WTC11 (cell line): Measurements from ENCODE around the gene ATG7. TPM values are rescaled to one million over a fixed set of nuclear protein-coding genes. Genes with fewer than 3 reads are reported as not detected.

ENCODE experiments used
- ATAC-seq: fragments of 200-7000 bp; cut with Tn5 transposase; 2 replicates; pipeline ENCODE4 v1.10.0; 2021; ENCODE audit warnings: mild to moderate bottlenecking, moderate library complexity
- CTCF ChIA-PET: fragments of 300-600 bp; sonication (Branson Sonifier 250); formaldehyde crosslinking; loops from one replicate; lab custom pipeline; 2021; ENCODE audit warnings: antibody characterized with exemption; lab: Charles Lee
- POLR2A ChIA-PET: fragments of 350-600 bp; sonication (Branson Sonifier 250); formaldehyde crosslinking; loops from one replicate; lab custom pipeline; 2021; ENCODE audit warnings: antibody characterized with exemption; lab: Charles Lee
- DNase-seq: peaks from one replicate; pipeline ENCODE4 v3.0.0; 2021; ENCODE audit warnings: low spot score
- H3K27ac Mint-ChIP-seq: 2 replicates; pipeline ENCODE4 v1.8.0; 2021; ENCODE audit warnings: mixed read lengths
- H3K27me3 Mint-ChIP-seq: 2 replicates; pipeline ENCODE4 v1.8.0; 2021; ENCODE audit warnings: low read depth, mild to moderate bottlenecking, moderate library complexity, mixed read lengths
- H3K36me3 Mint-ChIP-seq: 2 replicates; pipeline ENCODE4 v1.8.0; 2021; ENCODE audit warnings: mixed read lengths
- H3K4me1 Mint-ChIP-seq: 2 replicates; pipeline ENCODE4 v1.8.0; 2022; ENCODE audit warnings: mixed read lengths
- H3K4me3 Mint-ChIP-seq: 2 replicates; pipeline ENCODE4 v1.8.0; 2021; ENCODE audit warnings: mild to moderate bottlenecking, moderate library complexity, mixed read lengths
- H3K9me3 Mint-ChIP-seq: 2 replicates; pipeline ENCODE4 v1.8.0; 2021; ENCODE audit warnings: mixed read lengths
- ESRRA ChIP-seq: sonication (generic); formaldehyde crosslinking; IDR thresholded peaks from 2 replicates; pipeline ENCODE4 v1.8.1; 2022; ENCODE audit warnings: mild to moderate bottlenecking, missing genetic modification reagents, borderline replicate concordance
- GTF2I ChIP-seq: fragments of 250-450 bp; sonication (Bioruptor Pico); conservative IDR thresholded peaks from 2 replicates; pipeline ENCODE4 v1.4.0; 2021; ENCODE audit warnings: mild to moderate bottlenecking
- IRF2 ChIP-seq: sonication (generic); formaldehyde crosslinking; IDR thresholded peaks from 2 replicates; pipeline ENCODE4 v1.8.0; 2022; ENCODE audit warnings: low read depth, missing genetic modification reagents, borderline replicate concordance
- JUN ChIP-seq: sonication (generic); formaldehyde crosslinking; IDR thresholded peaks from 2 replicates; pipeline ENCODE4 v1.8.0; 2023; ENCODE audit warnings: mild to moderate bottlenecking, missing genetic modification reagents
- RELA ChIP-seq: sonication (generic); formaldehyde crosslinking; IDR thresholded peaks from 2 replicates; pipeline ENCODE4 v1.8.1; 2022; ENCODE audit warnings: missing genetic modification reagents, mild to moderate bottlenecking, borderline replicate concordance
- SMAD3 ChIP-seq: sonication (generic); formaldehyde crosslinking; IDR thresholded peaks from 2 replicates; pipeline ENCODE4 v1.8.0; 2022; ENCODE audit warnings: missing genetic modification reagents, mild to moderate bottlenecking, borderline replicate concordance
- SMAD4 ChIP-seq: sonication (generic); formaldehyde crosslinking; IDR thresholded peaks from 2 replicates; pipeline ENCODE4 v1.8.0; 2022; ENCODE audit warnings: mild to moderate bottlenecking, missing genetic modification reagents
- SOX15 ChIP-seq: fragments of 250-450 bp; sonication (Bioruptor Pico); IDR thresholded peaks from 2 replicates; pipeline ENCODE4 v1.9.0; 2021; ENCODE audit warnings: mild to moderate bottlenecking
- TCF7 ChIP-seq: sonication (generic); formaldehyde crosslinking; IDR thresholded peaks from 2 replicates; pipeline ENCODE4 v1.8.0; 2022; ENCODE audit warnings: mild to moderate bottlenecking, low read depth, missing genetic modification reagents, moderate library complexity
- TEAD1 ChIP-seq: sonication (generic); formaldehyde crosslinking; IDR thresholded peaks from 2 replicates; pipeline ENCODE4 v1.8.0; 2022; ENCODE audit warnings: mild to moderate bottlenecking, missing genetic modification reagents
- TP53 ChIP-seq: sonication (generic); formaldehyde crosslinking; IDR thresholded peaks from 2 replicates; pipeline ENCODE4 v1.8.1; 2023; ENCODE audit warnings: mild to moderate bottlenecking, missing genetic modification reagents
- total RNA-seq: library from RNA; stranded (reverse); gene quantifications from 3 replicates; pipeline ENCODE4 v1.2.3, GENCODE V29; 2021
- TF ChIP-seq, protein P1 (sequence below): sonication (generic); formaldehyde crosslinking; IDR thresholded peaks from 2 replicates; pipeline ENCODE4 v1.8.1; 2023; ENCODE audit warnings: mild to moderate bottlenecking, missing genetic modification reagents
- TF ChIP-seq, protein P2 (sequence below): sonication (generic); formaldehyde crosslinking; IDR thresholded peaks from 2 replicates; pipeline ENCODE4 v1.8.0; 2022; ENCODE audit warnings: mild to moderate bottlenecking, missing genetic modification reagents
- TF ChIP-seq, protein P3 (sequence below): fragments of 250-450 bp; sonication (Bioruptor Pico); IDR thresholded peaks from 2 replicates; pipeline ENCODE4 v1.9.0; 2021; ENCODE audit warnings: mild to moderate bottlenecking, borderline replicate concordance
- TF ChIP-seq, protein P4 (sequence below): fragments of 250-450 bp; sonication (Bioruptor Pico); IDR thresholded peaks from 2 replicates; pipeline ENCODE4 v1.9.0; 2021; ENCODE audit warnings: moderate library complexity, mild to moderate bottlenecking, inconsistent platforms, borderline replicate concordance
- TF ChIP-seq, protein P5 (sequence below): fragments of 250-450 bp; sonication (Bioruptor Pico); IDR thresholded peaks from 2 replicates; pipeline ENCODE4 v1.9.0; 2021; ENCODE audit warnings: mild to moderate bottlenecking
- TF ChIP-seq, protein P6 (sequence below): sonication (generic); formaldehyde crosslinking; IDR thresholded peaks from 2 replicates; pipeline ENCODE4 v1.8.1; 2022; ENCODE audit warnings: low read depth, mild to moderate bottlenecking, moderate library complexity, missing genetic modification reagents, borderline replicate concordance
- TF ChIP-seq, protein P7 (sequence below): sonication (generic); formaldehyde crosslinking; IDR thresholded peaks from 2 replicates; pipeline ENCODE4 v1.8.1; 2022; ENCODE audit warnings: mild to moderate bottlenecking, missing genetic modification reagents, moderate library complexity, borderline replicate concordance

The ATG7 gene
- total RNA-seq, 1 experiment from 2014 or later = 17.5 TPM

DNA sequence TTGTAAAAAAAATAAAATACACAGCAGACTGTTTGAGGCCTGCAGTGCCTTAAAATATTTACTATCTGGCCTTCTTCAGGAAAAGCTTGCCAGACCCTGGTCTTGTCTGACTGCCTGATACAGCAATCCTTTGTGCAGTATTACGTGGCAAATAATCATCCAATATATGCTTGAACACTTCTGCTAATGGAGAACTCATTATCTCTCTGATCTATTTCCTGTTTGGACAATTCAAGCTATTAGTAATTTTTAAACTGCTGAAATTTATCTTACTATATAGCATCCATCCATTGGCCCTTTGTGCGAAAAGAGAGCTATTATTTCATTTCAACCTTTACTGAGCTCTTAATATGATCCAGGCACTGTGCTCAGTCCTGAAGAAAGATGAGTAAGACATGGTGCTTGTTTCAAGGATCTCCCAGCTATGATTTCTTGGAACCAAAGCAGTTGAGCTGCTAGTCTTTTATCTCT lies 15.9 kb downstream of the ATG7 start:
- H3K36me3 Mint-ChIP-seq = no peaks in the 10 kb centered on the region
- no peaks in the 10 kb centered on the region for H3K9me3 Mint-ChIP-seq
- ATAC-seq = no peak
- no peak for DNase-seq
- no peaks in the 10 kb centered on the region for H3K27me3 Mint-ChIP-seq
- TF ChIP-seq, protein P1, sequence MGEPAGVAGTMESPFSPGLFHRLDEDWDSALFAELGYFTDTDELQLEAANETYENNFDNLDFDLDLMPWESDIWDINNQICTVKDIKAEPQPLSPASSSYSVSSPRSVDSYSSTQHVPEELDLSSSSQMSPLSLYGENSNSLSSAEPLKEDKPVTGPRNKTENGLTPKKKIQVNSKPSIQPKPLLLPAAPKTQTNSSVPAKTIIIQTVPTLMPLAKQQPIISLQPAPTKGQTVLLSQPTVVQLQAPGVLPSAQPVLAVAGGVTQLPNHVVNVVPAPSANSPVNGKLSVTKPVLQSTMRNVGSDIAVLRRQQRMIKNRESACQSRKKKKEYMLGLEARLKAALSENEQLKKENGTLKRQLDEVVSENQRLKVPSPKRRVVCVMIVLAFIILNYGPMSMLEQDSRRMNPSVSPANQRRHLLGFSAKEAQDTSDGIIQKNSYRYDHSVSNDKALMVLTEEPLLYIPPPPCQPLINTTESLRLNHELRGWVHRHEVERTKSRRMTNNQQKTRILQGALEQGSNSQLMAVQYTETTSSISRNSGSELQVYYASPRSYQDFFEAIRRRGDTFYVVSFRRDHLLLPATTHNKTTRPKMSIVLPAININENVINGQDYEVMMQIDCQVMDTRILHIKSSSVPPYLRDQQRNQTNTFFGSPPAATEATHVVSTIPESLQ (CRISPR knock-in tag) = no peak
- TF ChIP-seq GTF2I (CRISPR knock-in tag) (no peak), ESRRA (CRISPR knock-in tag) (no peak), IRF2 (CRISPR knock-in tag) (no peak), TP53 (no peak), TCF7 (CRISPR knock-in tag) (no peak), SOX15 (no peak), RELA (no peak), SMAD3 (CRISPR knock-in tag) (no peak)
- TF ChIP-seq, protein P2, sequence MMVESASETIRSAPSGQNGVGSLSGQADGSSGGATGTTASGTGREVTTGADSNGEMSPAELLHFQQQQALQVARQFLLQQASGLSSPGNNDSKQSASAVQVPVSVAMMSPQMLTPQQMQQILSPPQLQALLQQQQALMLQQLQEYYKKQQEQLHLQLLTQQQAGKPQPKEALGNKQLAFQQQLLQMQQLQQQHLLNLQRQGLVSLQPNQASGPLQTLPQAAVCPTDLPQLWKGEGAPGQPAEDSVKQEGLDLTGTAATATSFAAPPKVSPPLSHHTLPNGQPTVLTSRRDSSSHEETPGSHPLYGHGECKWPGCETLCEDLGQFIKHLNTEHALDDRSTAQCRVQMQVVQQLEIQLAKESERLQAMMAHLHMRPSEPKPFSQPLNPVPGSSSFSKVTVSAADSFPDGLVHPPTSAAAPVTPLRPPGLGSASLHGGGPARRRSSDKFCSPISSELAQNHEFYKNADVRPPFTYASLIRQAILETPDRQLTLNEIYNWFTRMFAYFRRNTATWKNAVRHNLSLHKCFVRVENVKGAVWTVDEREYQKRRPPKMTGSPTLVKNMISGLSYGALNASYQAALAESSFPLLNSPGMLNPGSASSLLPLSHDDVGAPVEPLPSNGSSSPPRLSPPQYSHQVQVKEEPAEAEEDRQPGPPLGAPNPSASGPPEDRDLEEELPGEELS (CRISPR knock-in tag) = no peak
- TF ChIP-seq, protein P3, sequence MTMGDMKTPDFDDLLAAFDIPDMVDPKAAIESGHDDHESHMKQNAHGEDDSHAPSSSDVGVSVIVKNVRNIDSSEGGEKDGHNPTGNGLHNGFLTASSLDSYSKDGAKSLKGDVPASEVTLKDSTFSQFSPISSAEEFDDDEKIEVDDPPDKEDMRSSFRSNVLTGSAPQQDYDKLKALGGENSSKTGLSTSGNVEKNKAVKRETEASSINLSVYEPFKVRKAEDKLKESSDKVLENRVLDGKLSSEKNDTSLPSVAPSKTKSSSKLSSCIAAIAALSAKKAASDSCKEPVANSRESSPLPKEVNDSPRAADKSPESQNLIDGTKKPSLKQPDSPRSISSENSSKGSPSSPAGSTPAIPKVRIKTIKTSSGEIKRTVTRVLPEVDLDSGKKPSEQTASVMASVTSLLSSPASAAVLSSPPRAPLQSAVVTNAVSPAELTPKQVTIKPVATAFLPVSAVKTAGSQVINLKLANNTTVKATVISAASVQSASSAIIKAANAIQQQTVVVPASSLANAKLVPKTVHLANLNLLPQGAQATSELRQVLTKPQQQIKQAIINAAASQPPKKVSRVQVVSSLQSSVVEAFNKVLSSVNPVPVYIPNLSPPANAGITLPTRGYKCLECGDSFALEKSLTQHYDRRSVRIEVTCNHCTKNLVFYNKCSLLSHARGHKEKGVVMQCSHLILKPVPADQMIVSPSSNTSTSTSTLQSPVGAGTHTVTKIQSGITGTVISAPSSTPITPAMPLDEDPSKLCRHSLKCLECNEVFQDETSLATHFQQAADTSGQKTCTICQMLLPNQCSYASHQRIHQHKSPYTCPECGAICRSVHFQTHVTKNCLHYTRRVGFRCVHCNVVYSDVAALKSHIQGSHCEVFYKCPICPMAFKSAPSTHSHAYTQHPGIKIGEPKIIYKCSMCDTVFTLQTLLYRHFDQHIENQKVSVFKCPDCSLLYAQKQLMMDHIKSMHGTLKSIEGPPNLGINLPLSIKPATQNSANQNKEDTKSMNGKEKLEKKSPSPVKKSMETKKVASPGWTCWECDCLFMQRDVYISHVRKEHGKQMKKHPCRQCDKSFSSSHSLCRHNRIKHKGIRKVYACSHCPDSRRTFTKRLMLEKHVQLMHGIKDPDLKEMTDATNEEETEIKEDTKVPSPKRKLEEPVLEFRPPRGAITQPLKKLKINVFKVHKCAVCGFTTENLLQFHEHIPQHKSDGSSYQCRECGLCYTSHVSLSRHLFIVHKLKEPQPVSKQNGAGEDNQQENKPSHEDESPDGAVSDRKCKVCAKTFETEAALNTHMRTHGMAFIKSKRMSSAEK (CRISPR knock-in tag) = no peak
- TF ChIP-seq, protein P4, sequence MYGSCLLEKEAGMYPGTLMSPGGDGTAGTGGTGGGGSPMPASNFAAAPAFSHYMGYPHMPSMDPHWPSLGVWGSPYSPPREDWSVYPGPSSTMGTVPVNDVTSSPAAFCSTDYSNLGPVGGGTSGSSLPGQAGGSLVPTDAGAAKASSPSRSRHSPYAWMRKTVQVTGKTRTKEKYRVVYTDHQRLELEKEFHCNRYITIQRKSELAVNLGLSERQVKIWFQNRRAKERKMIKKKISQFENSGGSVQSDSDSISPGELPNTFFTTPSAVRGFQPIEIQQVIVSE (CRISPR knock-in tag) = no peak
- H3K27ac Mint-ChIP-seq = no peak overlapping the region
- H3K4me1 Mint-ChIP-seq = no peaks in the 10 kb centered on the region
- H3K4me3 Mint-ChIP-seq = no peak overlapping the region
- CTCF ChIA-PET = interaction anchor here (1.6 kb wide), 1 partner anchor 47 kb away, joined by 4 read pairs; no protein-coding TSS in a partner anchor
- POLR2A ChIA-PET = no interaction called here

DNA sequence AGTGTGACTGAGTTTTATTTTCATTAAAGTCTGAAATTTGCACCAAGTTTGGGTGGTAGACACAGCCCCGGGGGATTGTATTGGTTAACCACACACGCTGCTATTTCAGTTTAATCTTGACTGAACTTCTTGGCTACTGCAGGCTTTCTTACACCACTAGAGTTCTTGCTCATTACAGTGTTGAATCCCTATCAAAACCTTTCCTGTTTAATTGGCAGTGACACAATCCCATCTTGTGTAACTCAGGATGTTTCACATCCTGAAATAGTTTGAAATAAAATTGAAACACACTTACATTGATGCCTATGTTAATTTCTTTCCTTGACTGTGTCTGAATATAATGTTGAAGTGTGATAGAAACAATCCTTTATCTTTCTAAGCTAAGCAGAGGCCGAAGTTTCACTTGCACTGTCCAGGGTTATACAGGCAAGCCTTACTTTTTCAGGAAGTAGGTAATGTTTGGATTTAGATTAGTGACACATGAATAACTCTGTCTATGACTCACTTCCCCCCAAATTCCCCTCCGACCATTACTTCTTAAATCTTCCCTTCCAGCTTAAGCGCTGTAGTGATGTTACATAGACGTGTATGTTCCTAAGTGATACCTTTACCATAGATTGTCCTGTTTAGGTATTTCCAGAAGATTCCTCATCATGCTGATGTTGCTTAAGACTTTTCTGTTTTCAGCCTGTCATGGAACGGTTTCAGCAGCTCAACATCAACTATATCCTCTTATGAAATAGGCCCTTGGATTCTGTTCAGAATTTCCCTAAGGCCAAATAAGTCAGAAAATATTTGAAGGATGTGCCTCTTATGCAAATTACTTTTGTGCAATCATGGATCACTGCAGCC lies 16.8 kb downstream of the ATG7 start:
- H3K27ac Mint-ChIP-seq = no peak overlapping the region
- ATAC-seq (no peak), DNase-seq (no peak)
- H3K27me3 Mint-ChIP-seq = no peaks in the 10 kb centered on the region
- no peaks in the 10 kb centered on the region for H3K9me3 Mint-ChIP-seq
- no peaks in the 10 kb centered on the region for H3K4me1 Mint-ChIP-seq
- no peaks in the 10 kb centered on the region for H3K36me3 Mint-ChIP-seq
- ChIA-PET CTCF (interaction anchor here (1.6 kb wide), 1 partner anchor 46 kb away, joined by 4 read pairs; no protein-coding TSS in a partner anchor), POLR2A (no interaction called here)
- H3K4me3 Mint-ChIP-seq = no peak overlapping the region
- no peak for TF ChIP-seq TEAD1 (CRISPR knock-in tag)
- no peak for TF ChIP-seq GTF2I (CRISPR knock-in tag)
- TF ChIP-seq, protein P5, sequence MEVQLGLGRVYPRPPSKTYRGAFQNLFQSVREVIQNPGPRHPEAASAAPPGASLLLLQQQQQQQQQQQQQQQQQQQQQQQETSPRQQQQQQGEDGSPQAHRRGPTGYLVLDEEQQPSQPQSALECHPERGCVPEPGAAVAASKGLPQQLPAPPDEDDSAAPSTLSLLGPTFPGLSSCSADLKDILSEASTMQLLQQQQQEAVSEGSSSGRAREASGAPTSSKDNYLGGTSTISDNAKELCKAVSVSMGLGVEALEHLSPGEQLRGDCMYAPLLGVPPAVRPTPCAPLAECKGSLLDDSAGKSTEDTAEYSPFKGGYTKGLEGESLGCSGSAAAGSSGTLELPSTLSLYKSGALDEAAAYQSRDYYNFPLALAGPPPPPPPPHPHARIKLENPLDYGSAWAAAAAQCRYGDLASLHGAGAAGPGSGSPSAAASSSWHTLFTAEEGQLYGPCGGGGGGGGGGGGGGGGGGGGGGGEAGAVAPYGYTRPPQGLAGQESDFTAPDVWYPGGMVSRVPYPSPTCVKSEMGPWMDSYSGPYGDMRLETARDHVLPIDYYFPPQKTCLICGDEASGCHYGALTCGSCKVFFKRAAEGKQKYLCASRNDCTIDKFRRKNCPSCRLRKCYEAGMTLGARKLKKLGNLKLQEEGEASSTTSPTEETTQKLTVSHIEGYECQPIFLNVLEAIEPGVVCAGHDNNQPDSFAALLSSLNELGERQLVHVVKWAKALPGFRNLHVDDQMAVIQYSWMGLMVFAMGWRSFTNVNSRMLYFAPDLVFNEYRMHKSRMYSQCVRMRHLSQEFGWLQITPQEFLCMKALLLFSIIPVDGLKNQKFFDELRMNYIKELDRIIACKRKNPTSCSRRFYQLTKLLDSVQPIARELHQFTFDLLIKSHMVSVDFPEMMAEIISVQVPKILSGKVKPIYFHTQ = no peak
- TF ChIP-seq JUN = no peak
- no peak for TF ChIP-seq SMAD4 (CRISPR knock-in tag)
- TF ChIP-seq, protein P6, sequence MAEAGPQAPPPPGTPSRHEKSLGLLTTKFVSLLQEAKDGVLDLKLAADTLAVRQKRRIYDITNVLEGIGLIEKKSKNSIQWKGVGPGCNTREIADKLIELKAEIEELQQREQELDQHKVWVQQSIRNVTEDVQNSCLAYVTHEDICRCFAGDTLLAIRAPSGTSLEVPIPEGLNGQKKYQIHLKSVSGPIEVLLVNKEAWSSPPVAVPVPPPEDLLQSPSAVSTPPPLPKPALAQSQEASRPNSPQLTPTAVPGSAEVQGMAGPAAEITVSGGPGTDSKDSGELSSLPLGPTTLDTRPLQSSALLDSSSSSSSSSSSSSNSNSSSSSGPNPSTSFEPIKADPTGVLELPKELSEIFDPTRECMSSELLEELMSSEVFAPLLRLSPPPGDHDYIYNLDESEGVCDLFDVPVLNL (CRISPR knock-in tag) = no peak
- TF ChIP-seq, protein P7, sequence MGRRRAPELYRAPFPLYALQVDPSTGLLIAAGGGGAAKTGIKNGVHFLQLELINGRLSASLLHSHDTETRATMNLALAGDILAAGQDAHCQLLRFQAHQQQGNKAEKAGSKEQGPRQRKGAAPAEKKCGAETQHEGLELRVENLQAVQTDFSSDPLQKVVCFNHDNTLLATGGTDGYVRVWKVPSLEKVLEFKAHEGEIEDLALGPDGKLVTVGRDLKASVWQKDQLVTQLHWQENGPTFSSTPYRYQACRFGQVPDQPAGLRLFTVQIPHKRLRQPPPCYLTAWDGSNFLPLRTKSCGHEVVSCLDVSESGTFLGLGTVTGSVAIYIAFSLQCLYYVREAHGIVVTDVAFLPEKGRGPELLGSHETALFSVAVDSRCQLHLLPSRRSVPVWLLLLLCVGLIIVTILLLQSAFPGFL (CRISPR knock-in tag) = no peak
